Upper lobe of left lung (tissue), 4 donors: ENCODE data around the gene BMP8B.

ENCODE experiments used
- CTCF ChIP-seq, 6 experiments: fragments of 450-650 bp in 4 of 6; fragments of 200-600 bp in 2 of 6; sonication (generic) in 2 of 6; IDR thresholded peaks; one replicate each; pipeline ENCODE4 v1.5.1; 2016 to 2019; ENCODE audit warnings: antibody characterized with exemption in 6 of 6
- POLR2AphosphoS5 ChIP-seq, 2 donors: sonication (generic); formaldehyde crosslinking; IDR thresholded peaks; one replicate each; pipeline ENCODE4 v1.5.1; 2017; ENCODE audit warnings: antibody characterized with exemption in 2 of 2

- TF ChIP-seq CTCF (IDR thresholded peaks at IDR 0.05) (no peak), POLR2AphosphoS5 (IDR thresholded peaks at IDR 0.05) (no peak)
Observed at GRCh38 chr1:39812913-39813312, 24.2 kb upstream of the BMP8B start.
